Stimulated activated CD4-positive, alpha-beta T cell treated with anti-CD3 and anti-CD28 coated beads, Interleukin-1b, Interleukin-23, amount 100 ng/mL, for 1 hour (primary cell): ENCODE measurements around the gene CENPB.
"Not testable (repeated sequence)": the region's sequence is repeated elsewhere in the genome, so short reads cannot be mapped to it uniquely, and the experiment has no call there.

Experiments used
- DNase-seq, 2 donors: peaks; one replicate each; pipeline ENCODE4 v3.0.0-alpha.2; 2020; ENCODE audit warnings: low read depth in 2 of 2

The CENPB gene

GRCh38 chr20:3811467-3812258 is 25.1 kb upstream of the CENPB start:
- DNase-seq = peak; percentile 83 to 87

GRCh38 chr20:3808544-3808943 is 22.0 kb upstream of the CENPB start:
- DNase-seq = no peak

- no peak for DNase-seq
Measured at GRCh38 chr20:3804781-3805180, 18.2 kb upstream of the CENPB start.

- no peak for DNase-seq
Measured at GRCh38 chr20:3804254-3804751, 17.8 kb upstream of the CENPB start.

- no peak for DNase-seq
Measured at GRCh38 chr20:3803854-3804253, 17.3 kb upstream of the CENPB start.

GRCh38 chr20:3803289-3803688 is 16.7 kb upstream of the CENPB start:
- DNase-seq = no peak

- no peak for DNase-seq
Measured at GRCh38 chr20:3802524-3803239, 16.1 kb upstream of the CENPB start.

GRCh38 chr20:3801846-3802245 is 15.3 kb upstream of the CENPB start:
- DNase-seq = no peak

GRCh38 chr20:3801299-3801698 is 14.8 kb upstream of the CENPB start:
- DNase-seq = no peak

GRCh38 chr20:3800878-3801260 is 14.3 kb upstream of the CENPB start:
- DNase-seq = no peak

GRCh38 chr20:3800256-3800877 is 13.8 kb upstream of the CENPB start:
- DNase-seq = no peak

- DNase-seq = no peak
Measured at GRCh38 chr20:3798908-3799248, 12.3 kb upstream of the CENPB start.

GRCh38 chr20:3798373-3798768 is 11.8 kb upstream of the CENPB start:
- DNase-seq = no peak

GRCh38 chr20:3797592-3798372 is 11.2 kb upstream of the CENPB start:
- no peak for DNase-seq

GRCh38 chr20:3797226-3797545 is 10.6 kb upstream of the CENPB start:
- no peak for DNase-seq

GRCh38 chr20:3796477-3797225 is 10.1 kb upstream of the CENPB start:
- DNase-seq = no peak

GRCh38 chr20:3795511-3796468 is 9.2 kb upstream of the CENPB start, which contains the start of gene CDC25B:
Gene CDC25B (plus strand): TSS chr20:3796310. CDS start chr20:3796532, 222 bp downstream.
- DNase-seq = peak; percentile 72 to 74

- no peak for DNase-seq
Measured at GRCh38 chr20:3794701-3795420, 8.3 kb upstream of the CENPB start.

GRCh38 chr20:3794168-3794567 is 7.6 kb upstream of the CENPB start:
- DNase-seq = not testable (repeated sequence)
